ENCODE measurements around the gene FOSL1.

GRCh38 chr11:65895482-65895981, 4.7 kb downstream of the FOSL1 start:
- TF ChIP-seq CTCF (IDR thresholded peaks at IDR 0.05; ENCODE audit: insufficient read depth, low read depth, low read length): no peak
- TF ChIP-seq EZH2 (IDR thresholded peaks at IDR 0.05; ENCODE audit: insufficient read depth, low read length): no peak
